ENCODE results near the gene CNTN1.
"Not testable (repeated sequence)": the region's sequence is repeated elsewhere in the genome, so short reads cannot be mapped to it uniquely, and the experiment has no call there.

Gene CNTN1

DNA sequence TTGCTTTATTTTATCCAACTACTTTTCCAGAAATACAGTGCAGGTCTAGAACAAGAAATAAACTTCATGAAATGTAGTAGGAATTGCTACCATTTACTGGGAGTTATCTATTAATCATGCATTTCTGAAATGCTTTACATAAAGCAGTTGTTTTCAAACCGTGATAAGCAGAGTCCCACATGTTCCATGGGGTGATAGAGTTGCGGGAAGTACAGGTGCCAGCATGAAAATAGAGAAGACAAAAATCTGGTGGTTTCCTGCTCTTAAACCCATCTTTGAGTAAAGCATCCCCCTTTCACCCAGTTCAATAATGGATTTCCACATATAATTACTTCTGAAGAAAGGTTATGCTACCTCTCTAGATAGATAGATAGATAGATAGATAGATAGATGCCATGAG, 372.2 kb downstream of the CNTN1 start:
- Histone ChIP-seq H3K9me3 (ENCODE audit: low read length) (no peaks in the 10 kb centered on the region), H3K36me3 (ENCODE audit: insufficient read depth, low read length) (no peaks in the 10 kb centered on the region), H3K4me3 (ENCODE audit: low read length) (no peak overlapping the region), H3K27me3 (ENCODE audit: insufficient read depth, low read length) (no peaks in the 10 kb centered on the region), H3K4me1 (ENCODE audit: insufficient read depth, low read length) (no peaks in the 10 kb centered on the region), H2AFZ (ENCODE audit: low read depth, low read length) (no peak overlapping the region)

- Histone ChIP-seq H3K9me3 (ENCODE audit: low read length) (no peaks in the 10 kb centered on the region), H3K4me1 (ENCODE audit: insufficient read depth, low read length) (no peaks in the 10 kb centered on the region), H3K36me3 (ENCODE audit: insufficient read depth, low read length) (no peaks in the 10 kb centered on the region), H3K4me3 (ENCODE audit: low read length) (no peak overlapping the region), H2AFZ (ENCODE audit: low read depth, low read length) (no peak overlapping the region), H3K27me3 (ENCODE audit: insufficient read depth, low read length) (no peaks in the 10 kb centered on the region)
These were observed 375.9 kb downstream of the CNTN1 start for GRCh38 chr12:41067941-41068645.

- Histone ChIP-seq H3K27me3 (ENCODE audit: insufficient read depth, low read length) (no peaks in the 10 kb centered on the region), H2AFZ (ENCODE audit: low read depth, low read length) (no peak overlapping the region), H3K4me3 (ENCODE audit: low read length) (no peak overlapping the region)
These were observed 381.6 kb downstream of the CNTN1 start for GRCh38 chr12:41073633-41074472.

GRCh38 chr12:41074473-41074769, 382.2 kb downstream of the CNTN1 start:
- no peaks in the 10 kb centered on the region for H3K4me1 ChIP-seq (ENCODE audit: insufficient read depth, low read length)

More at GRCh38 chr12:41073633-41074472, 381.6 kb downstream of the CNTN1 start:
- Histone ChIP-seq H3K4me1 (ENCODE audit: insufficient read depth, low read length) (no peaks in the 10 kb centered on the region), H3K36me3 (ENCODE audit: insufficient read depth, low read length) (no peaks in the 10 kb centered on the region), H3K9me3 (ENCODE audit: low read length) (no peaks in the 10 kb centered on the region)

GRCh38 chr12:41076114-41076513, 383.9 kb downstream of the CNTN1 start:
- H3K9me3 ChIP-seq (ENCODE audit: low read length): peaks cover 2% of the 10 kb centered on the region
- no peaks in the 10 kb centered on the region for H3K36me3 ChIP-seq (ENCODE audit: insufficient read depth, low read length)
- H3K27me3 ChIP-seq (ENCODE audit: insufficient read depth, low read length): no peaks in the 10 kb centered on the region
- H3K4me3 ChIP-seq (ENCODE audit: low read length): no peak overlapping the region
- H3K4me1 ChIP-seq (ENCODE audit: insufficient read depth, low read length): no peaks in the 10 kb centered on the region
- no peak overlapping the region for H2AFZ ChIP-seq (ENCODE audit: low read depth, low read length)

More at GRCh38 chr12:41074473-41074769, 382.2 kb downstream of the CNTN1 start:
- H3K27me3 ChIP-seq (ENCODE audit: insufficient read depth, low read length): no peaks in the 10 kb centered on the region
- H2AFZ ChIP-seq (ENCODE audit: low read depth, low read length): no peak overlapping the region
- no peaks in the 10 kb centered on the region for H3K36me3 ChIP-seq (ENCODE audit: insufficient read depth, low read length)
- H3K4me3 ChIP-seq (ENCODE audit: low read length): no peak overlapping the region
- H3K9me3 ChIP-seq (ENCODE audit: low read length): no peaks in the 10 kb centered on the region

DNA sequence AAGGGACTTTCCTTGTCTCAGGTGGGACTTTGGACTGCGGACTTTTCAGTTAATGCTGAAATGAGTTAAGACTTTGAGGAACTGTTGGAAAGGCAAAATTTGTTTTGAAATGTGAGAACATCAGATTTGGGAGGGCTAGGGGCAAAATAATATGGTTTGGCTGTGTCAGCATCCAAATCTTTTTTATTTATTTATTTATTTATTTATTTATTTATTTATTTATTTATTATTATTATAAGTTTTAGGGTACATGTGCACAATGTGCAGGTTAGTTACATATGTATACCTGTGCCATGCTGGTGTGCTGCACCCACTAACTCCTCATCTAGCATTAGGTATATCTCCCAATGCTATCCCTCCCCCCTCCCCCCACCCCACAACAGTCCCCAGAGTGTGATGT, 389.0 kb downstream of the CNTN1 start:
- not testable (repeated sequence) for H3K9me3 ChIP-seq (ENCODE audit: low read length); H3K4me3 ChIP-seq (ENCODE audit: low read length); H2AFZ ChIP-seq (ENCODE audit: low read depth, low read length); H3K27me3 ChIP-seq (ENCODE audit: insufficient read depth, low read length); H3K36me3 ChIP-seq (ENCODE audit: insufficient read depth, low read length); H3K4me1 ChIP-seq (ENCODE audit: insufficient read depth, low read length)

GRCh38 chr12:41089438-41089837, 397.2 kb downstream of the CNTN1 start:
- H3K4me3 ChIP-seq (ENCODE audit: low read length): no peak overlapping the region
- H2AFZ ChIP-seq (ENCODE audit: low read depth, low read length): no peak overlapping the region
- no peaks in the 10 kb centered on the region for H3K4me1 ChIP-seq (ENCODE audit: insufficient read depth, low read length)
- H3K27me3 ChIP-seq (ENCODE audit: insufficient read depth, low read length): no peaks in the 10 kb centered on the region
- H3K9me3 ChIP-seq (ENCODE audit: low read length): no peaks in the 10 kb centered on the region
- H3K36me3 ChIP-seq (ENCODE audit: insufficient read depth, low read length): no peaks in the 10 kb centered on the region

GRCh38 chr12:41092115-41092514, 399.9 kb downstream of the CNTN1 start:
- H3K27me3 ChIP-seq (ENCODE audit: insufficient read depth, low read length): no peaks in the 10 kb centered on the region
- H3K4me1 ChIP-seq (ENCODE audit: insufficient read depth, low read length): no peaks in the 10 kb centered on the region
- no peaks in the 10 kb centered on the region for H3K9me3 ChIP-seq (ENCODE audit: low read length)
- H3K36me3 ChIP-seq (ENCODE audit: insufficient read depth, low read length): no peaks in the 10 kb centered on the region
- no peak overlapping the region for H3K4me3 ChIP-seq (ENCODE audit: low read length)
- H2AFZ ChIP-seq (ENCODE audit: low read depth, low read length): no peak overlapping the region

DNA sequence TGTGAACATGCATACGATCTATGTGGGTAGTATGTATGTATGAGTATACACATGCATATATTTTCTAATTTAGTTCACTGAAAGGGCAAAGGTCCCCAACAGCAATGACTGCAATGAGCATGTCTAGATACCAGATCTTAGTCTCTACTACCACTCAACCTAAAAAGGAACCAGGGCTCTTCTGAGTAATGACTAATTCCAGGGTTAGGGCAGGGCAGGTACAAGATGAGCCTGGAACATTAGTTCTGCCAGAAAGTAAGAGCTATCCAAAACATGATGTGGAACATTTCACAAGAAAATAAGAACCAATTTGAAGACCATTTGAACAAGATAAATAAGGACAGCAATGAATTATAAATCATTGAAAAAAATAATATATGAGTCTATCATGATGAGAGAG, 404.6 kb downstream of the CNTN1 start:
- Histone ChIP-seq H3K36me3 (ENCODE audit: insufficient read depth, low read length) (no peaks in the 10 kb centered on the region), H3K27me3 (ENCODE audit: insufficient read depth, low read length) (no peaks in the 10 kb centered on the region), H3K9me3 (ENCODE audit: low read length) (no peaks in the 10 kb centered on the region), H3K4me3 (ENCODE audit: low read length) (no peak overlapping the region), H3K4me1 (ENCODE audit: insufficient read depth, low read length) (no peaks in the 10 kb centered on the region), H2AFZ (ENCODE audit: low read depth, low read length) (no peak overlapping the region)

DNA sequence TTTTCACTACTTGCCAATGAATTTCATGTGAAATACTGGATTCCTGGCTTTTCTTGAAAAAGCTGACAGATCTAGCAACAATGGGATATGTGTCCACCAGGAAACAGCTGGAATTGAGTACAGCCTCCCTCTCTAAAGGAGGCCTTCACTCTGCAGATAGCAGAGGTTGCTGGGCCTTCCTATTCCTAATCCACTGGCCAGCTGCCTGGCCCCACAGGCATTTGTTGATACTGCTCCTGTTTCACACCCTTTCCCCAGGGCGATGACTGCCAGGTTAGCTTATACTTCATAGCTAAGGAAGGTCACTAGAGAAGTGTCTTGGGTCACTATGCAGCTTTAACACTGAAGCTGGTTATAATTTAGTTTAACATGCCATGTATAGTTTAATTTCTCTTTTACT, 408.3 kb downstream of the CNTN1 start:
- Histone ChIP-seq H2AFZ (ENCODE audit: low read depth, low read length) (no peak overlapping the region), H3K9me3 (ENCODE audit: low read length) (no peaks in the 10 kb centered on the region), H3K36me3 (ENCODE audit: insufficient read depth, low read length) (no peaks in the 10 kb centered on the region), H3K27me3 (ENCODE audit: insufficient read depth, low read length) (no peaks in the 10 kb centered on the region), H3K4me1 (ENCODE audit: insufficient read depth, low read length) (no peaks in the 10 kb centered on the region), H3K4me3 (ENCODE audit: low read length) (no peak overlapping the region)

GRCh38 chr12:41101806-41102205, 409.6 kb downstream of the CNTN1 start:
- Histone ChIP-seq H3K4me3 (ENCODE audit: low read length) (no peak overlapping the region), H3K36me3 (ENCODE audit: insufficient read depth, low read length) (no peaks in the 10 kb centered on the region), H3K9me3 (ENCODE audit: low read length) (no peaks in the 10 kb centered on the region), H2AFZ (ENCODE audit: low read depth, low read length) (no peak overlapping the region), H3K27me3 (ENCODE audit: insufficient read depth, low read length) (no peaks in the 10 kb centered on the region), H3K4me1 (ENCODE audit: insufficient read depth, low read length) (no peaks in the 10 kb centered on the region)

- Histone ChIP-seq H3K27me3 (ENCODE audit: insufficient read depth, low read length) (no peaks in the 10 kb centered on the region), H3K4me1 (ENCODE audit: insufficient read depth, low read length) (no peaks in the 10 kb centered on the region), H2AFZ (ENCODE audit: low read depth, low read length) (no peak overlapping the region), H3K4me3 (ENCODE audit: low read length) (no peak overlapping the region), H3K36me3 (ENCODE audit: insufficient read depth, low read length) (no peaks in the 10 kb centered on the region), H3K9me3 (ENCODE audit: low read length) (no peaks in the 10 kb centered on the region)
These were observed 411.4 kb downstream of the CNTN1 start for GRCh38 chr12:41103614-41104013.

DNA sequence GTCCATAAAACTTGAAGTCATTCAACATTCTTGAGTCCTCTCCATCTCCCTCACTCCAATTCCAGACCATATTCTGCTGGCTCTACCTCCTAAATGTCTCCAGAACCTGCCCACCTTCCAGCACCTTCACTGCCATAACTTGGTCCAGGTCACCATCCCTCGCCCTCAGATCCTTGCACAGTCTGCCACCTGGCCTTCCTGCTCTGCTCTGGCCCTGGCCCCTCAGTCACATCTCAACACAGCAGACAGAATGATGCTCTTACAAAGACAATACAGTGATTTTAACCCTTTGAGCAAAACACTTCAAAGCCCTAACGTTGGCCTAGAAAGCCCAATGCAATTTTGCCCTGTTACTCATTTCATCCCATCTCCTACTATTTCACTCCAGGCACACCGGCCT, 414.1 kb downstream of the CNTN1 start:
- no peak overlapping the region for H2AFZ ChIP-seq (ENCODE audit: low read depth, low read length)
- no peaks in the 10 kb centered on the region for H3K9me3 ChIP-seq (ENCODE audit: low read length)
- no peaks in the 10 kb centered on the region for H3K4me1 ChIP-seq (ENCODE audit: insufficient read depth, low read length)
- H3K4me3 ChIP-seq (ENCODE audit: low read length): no peak overlapping the region
- H3K36me3 ChIP-seq (ENCODE audit: insufficient read depth, low read length): no peaks in the 10 kb centered on the region
- no peaks in the 10 kb centered on the region for H3K27me3 ChIP-seq (ENCODE audit: insufficient read depth, low read length)
